NCI-H345 treated with DMSO at 0.1 percent for 48 hours (cell line): ENCODE results near the gene NUDT4.
"Not testable (repeated sequence)": the region's sequence is repeated elsewhere in the genome, so short reads cannot be mapped to it uniquely, and the experiment has no call there.

ENCODE experiments used
- DNase-seq: peaks from one replicate; lab custom pipeline; 2025; ENCODE audit not compliant: unreplicated experiment; lab: John Stamatoyannopoulos, UW

NUDT4 gene

GRCh38 chr12:93393425-93393824 is 15.7 kb downstream of the NUDT4 start:
- DNase-seq: no peak

- DNase-seq: no peak
Measured at GRCh38 chr12:93397412-93397811, 19.7 kb downstream of the NUDT4 start.

GRCh38 chr12:93399183-93399863 is 21.6 kb downstream of the NUDT4 start:
- not testable (repeated sequence) for DNase-seq

GRCh38 chr12:93402333-93403311 is 24.9 kb downstream of the NUDT4 start:
- no peak for DNase-seq

GRCh38 chr12:93403988-93404803 is 26.5 kb downstream of the NUDT4 start:
- DNase-seq: no peak

GRCh38 chr12:93404961-93405849 is 27.5 kb downstream of the NUDT4 start:
- no peak for DNase-seq

- no peak for DNase-seq
Measured at GRCh38 chr12:93407054-93407962, 29.6 kb downstream of the NUDT4 start.

- no peak for DNase-seq
Measured at GRCh38 chr12:93407963-93408283, 30.2 kb downstream of the NUDT4 start.

GRCh38 chr12:93408813-93409212 is 31.1 kb downstream of the NUDT4 start:
- no peak for DNase-seq

GRCh38 chr12:93409343-93410187 is 31.8 kb downstream of the NUDT4 start:
- DNase-seq: not testable (repeated sequence)

GRCh38 chr12:93411060-93411459 is 33.3 kb downstream of the NUDT4 start:
- DNase-seq: not testable (repeated sequence)

- not testable (repeated sequence) for DNase-seq
Measured at GRCh38 chr12:93412396-93412795, 34.7 kb downstream of the NUDT4 start.

- DNase-seq: no peak
Measured at GRCh38 chr12:93413064-93413463, 35.3 kb downstream of the NUDT4 start.

- no peak for DNase-seq
Measured at GRCh38 chr12:93415723-93416464, 38.2 kb downstream of the NUDT4 start.

- no peak for DNase-seq
Measured at GRCh38 chr12:93417967-93418480, 40.3 kb downstream of the NUDT4 start.

GRCh38 chr12:93419388-93420034 is 41.8 kb downstream of the NUDT4 start:
- DNase-seq: no peak

- DNase-seq: no peak
Measured at GRCh38 chr12:93422050-93422449, 44.3 kb downstream of the NUDT4 start.
